ENCODE results near the gene SPEN. TPM values are rescaled to one million over a fixed set of nuclear protein-coding genes. Genes with fewer than 3 reads are reported as not detected.
A peak's percentile ranks its signal among the peaks of the same experiment; 100 is the strongest.

SPEN gene
- total RNA-seq, 1 donor from 2014 or later = 54.0 TPM

DNA sequence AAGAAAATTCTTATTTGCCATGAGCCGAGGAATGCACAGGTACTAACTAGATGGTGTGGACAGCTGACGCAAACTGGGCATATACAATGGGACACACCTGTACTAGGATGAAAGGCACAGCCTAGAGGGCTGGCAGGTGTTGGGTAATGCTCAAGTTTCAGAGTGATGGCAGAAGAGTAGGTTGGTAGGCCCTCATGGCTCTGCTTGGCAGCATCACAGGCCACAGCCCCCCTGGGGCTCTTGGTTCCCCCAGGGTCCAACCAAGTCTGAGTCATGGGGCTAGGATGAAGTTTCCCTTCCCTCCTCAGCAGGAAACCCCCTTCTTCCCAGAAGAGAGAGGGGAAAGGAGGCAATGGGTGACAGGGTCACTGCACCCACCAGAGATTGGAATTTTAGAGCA is 35.2 kb downstream of the SPEN start:
- DNase-seq (ENCODE audit: extremely low spot score, unreplicated experiment) = no peak
- Mint-ChIP-seq H3K4me1 (ENCODE audit: unreplicated experiment) (peaks cover 67% of the 10 kb centered on the region), H3K9me3 (ENCODE audit: unreplicated experiment) (no peaks in the 10 kb centered on the region), H3K27ac (ENCODE audit: unreplicated experiment) (peak overlapping the region; percentile 100), H3K27me3 (ENCODE audit: unreplicated experiment) (no peaks in the 10 kb centered on the region), H3K4me3 (ENCODE audit: unreplicated experiment) (peak overlapping the region; percentile 10), H3K36me3 (ENCODE audit: unreplicated experiment) (peaks cover 3% of the 10 kb centered on the region)
- TF ChIP-seq CTCF (IDR thresholded peaks at IDR 0.05) = no peak

DNA sequence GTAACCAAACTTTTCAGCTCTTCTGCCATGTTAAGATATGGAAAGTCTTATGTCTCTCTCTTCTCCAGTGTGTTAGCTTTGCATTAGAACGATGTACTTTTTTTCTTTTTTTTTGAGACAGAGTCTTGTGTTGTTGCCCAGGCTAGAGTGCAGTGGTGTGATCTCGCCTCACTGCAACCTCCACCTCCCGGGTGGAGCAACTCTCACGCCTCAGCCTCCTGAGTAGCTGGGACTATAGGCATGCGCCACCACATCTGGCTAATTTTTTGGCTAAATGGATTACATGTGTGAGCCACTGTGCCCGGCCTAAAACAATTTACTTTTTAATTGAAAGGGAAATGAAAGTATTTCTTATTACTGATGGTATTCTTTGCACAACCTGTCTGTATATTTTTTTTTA is 35.8 kb downstream of the SPEN start:
- peak overlapping the region; percentile 100 for H3K27ac Mint-ChIP-seq (ENCODE audit: unreplicated experiment)

GRCh38 chr1:15884477-15884876 is 37.0 kb downstream of the SPEN start:
- Mint-ChIP-seq H3K4me1 (ENCODE audit: unreplicated experiment) (peaks cover 67% of the 10 kb centered on the region), H3K27me3 (ENCODE audit: unreplicated experiment) (no peaks in the 10 kb centered on the region), H3K27ac (ENCODE audit: unreplicated experiment) (peak overlapping the region; percentile 100), H3K36me3 (ENCODE audit: unreplicated experiment) (no peaks in the 10 kb centered on the region), H3K4me3 (ENCODE audit: unreplicated experiment) (no peak overlapping the region), H3K9me3 (ENCODE audit: unreplicated experiment) (no peaks in the 10 kb centered on the region)
- no peak for DNase-seq (ENCODE audit: extremely low spot score, unreplicated experiment)
- no peak for TF ChIP-seq CTCF (IDR thresholded peaks at IDR 0.05)

More for the DNA sequence above, 35.8 kb downstream of the SPEN start:
- Mint-ChIP-seq H3K9me3 (ENCODE audit: unreplicated experiment) (no peaks in the 10 kb centered on the region), H3K36me3 (ENCODE audit: unreplicated experiment) (peaks cover 3% of the 10 kb centered on the region), H3K4me3 (ENCODE audit: unreplicated experiment) (peak overlapping the region; percentile 36), H3K27me3 (ENCODE audit: unreplicated experiment) (no peaks in the 10 kb centered on the region), H3K4me1 (ENCODE audit: unreplicated experiment) (peaks cover 67% of the 10 kb centered on the region)
- TF ChIP-seq CTCF (IDR thresholded peaks at IDR 0.05) = no peak
- no peak for DNase-seq (ENCODE audit: extremely low spot score, unreplicated experiment)

DNA sequence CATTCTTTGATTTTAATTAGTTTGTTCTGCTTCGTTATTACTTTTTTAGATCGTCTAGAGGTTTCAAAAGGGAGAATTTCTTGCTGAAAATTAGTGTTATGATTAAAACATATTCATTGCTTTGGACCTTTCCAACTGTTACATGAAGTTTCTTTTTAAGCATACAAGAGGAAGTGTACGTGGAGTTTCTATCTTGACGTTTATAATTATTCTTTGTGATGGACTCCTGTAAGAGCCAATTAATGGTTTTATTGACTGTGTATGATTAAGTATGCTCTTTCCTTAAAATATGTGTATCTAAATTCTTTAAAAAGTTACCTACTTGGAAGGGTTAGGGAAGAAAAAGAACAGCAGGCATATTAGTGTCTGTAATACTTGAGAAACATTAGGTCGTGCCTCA is 37.8 kb downstream of the SPEN start:
- H3K27me3 Mint-ChIP-seq (ENCODE audit: unreplicated experiment) = no peaks in the 10 kb centered on the region
- H3K27ac Mint-ChIP-seq (ENCODE audit: unreplicated experiment) = peak overlapping the region; percentile 100
- peak overlapping the region; percentile 79 for H3K4me3 Mint-ChIP-seq (ENCODE audit: unreplicated experiment)
- TF ChIP-seq CTCF (IDR thresholded peaks at IDR 0.05) = no peak
- DNase-seq (ENCODE audit: extremely low spot score, unreplicated experiment) = no peak
- H3K36me3 Mint-ChIP-seq (ENCODE audit: unreplicated experiment) = peaks cover 3% of the 10 kb centered on the region
- H3K9me3 Mint-ChIP-seq (ENCODE audit: unreplicated experiment) = no peaks in the 10 kb centered on the region
- H3K4me1 Mint-ChIP-seq (ENCODE audit: unreplicated experiment) = peaks cover 67% of the 10 kb centered on the region

GRCh38 chr1:15885701-15886610 is 38.4 kb downstream of the SPEN start:
- peak overlapping the region; percentile 100 for H3K27ac Mint-ChIP-seq (ENCODE audit: unreplicated experiment)
- no peaks in the 10 kb centered on the region for H3K9me3 Mint-ChIP-seq (ENCODE audit: unreplicated experiment)
- H3K4me1 Mint-ChIP-seq (ENCODE audit: unreplicated experiment) = peaks cover 69% of the 10 kb centered on the region

More at GRCh38 chr1:15885701-15886610, 38.4 kb downstream of the SPEN start:
- Mint-ChIP-seq H3K36me3 (ENCODE audit: unreplicated experiment) (peaks cover 6% of the 10 kb centered on the region), H3K27me3 (ENCODE audit: unreplicated experiment) (no peaks in the 10 kb centered on the region), H3K4me3 (ENCODE audit: unreplicated experiment) (peak overlapping the region; percentile 79)
- peak; percentile 46 for TF ChIP-seq CTCF (IDR thresholded peaks at IDR 0.05)
- peak; percentile 98 for DNase-seq (ENCODE audit: extremely low spot score, unreplicated experiment)

Data from osteocyte (in vitro differentiated cells).